Karpas-422 (cell line): ENCODE data around the gene AR. TPM values are rescaled to one million over a fixed set of nuclear protein-coding genes. Genes with fewer than 3 reads are reported as not detected.

ENCODE experiments used
- DNase-seq: peaks from one replicate; pipeline ENCODE4 v3.0.0-alpha.2; 2015
- H2AFZ ChIP-seq: fragments of 200-600 bp; sonication (generic); 2 replicates; pipeline ENCODE4 v1.6.1; 2014; ENCODE audit warnings: antibody characterized with exemption, low read length, mixed read lengths
- H3K27ac ChIP-seq: fragments of 200-600 bp; sonication (generic); 2 replicates; pipeline ENCODE4 v1.5.1; 2014; ENCODE audit warnings: mild to moderate bottlenecking, low read length, moderate library complexity
- H3K27me3 ChIP-seq: fragments of 200-600 bp; sonication (generic); 2 replicates; pipeline ENCODE4 v1.6.1; 2014; ENCODE audit warnings: low read length, mixed read lengths
- H3K36me3 ChIP-seq: fragments of 200-600 bp; sonication (generic); 2 replicates; pipeline ENCODE4 v1.6.1; 2014; ENCODE audit warnings: low read length, mixed read lengths; ENCODE audit not compliant: insufficient read depth
- H3K4me1 ChIP-seq: fragments of 200-600 bp; sonication (generic); 2 replicates; pipeline ENCODE4 v1.6.1; 2014; ENCODE audit warnings: mild to moderate bottlenecking, low read length, mixed read lengths
- H3K4me2 ChIP-seq: fragments of 200-600 bp; sonication (generic); 2 replicates; pipeline ENCODE4 v1.6.1; 2014; ENCODE audit warnings: low read length, low read depth, mild to moderate bottlenecking; ENCODE audit not compliant: poor library complexity, severe bottlenecking
- H3K4me3 ChIP-seq: fragments of 200-600 bp; sonication (generic); 2 replicates; pipeline ENCODE4 v1.5.1; 2014; ENCODE audit warnings: mild to moderate bottlenecking, antibody characterized with exemption, low read length, mixed read lengths
- H3K79me2 ChIP-seq: fragments of 200-600 bp; sonication (generic); 2 replicates; pipeline ENCODE4 v1.6.1; 2014; ENCODE audit warnings: mild to moderate bottlenecking, low read length, mixed read lengths
- H3K9ac ChIP-seq: fragments of 200-600 bp; sonication (generic); 2 replicates; pipeline ENCODE4 v1.6.0; 2014; ENCODE audit warnings: low read length
- H3K9me2 ChIP-seq: fragments of 200-600 bp; sonication (generic), shearing (Covaris generic); replicated peaks from 2 replicates; pipeline ENCODE4 v1.6.0; 2014; ENCODE audit warnings: mild to moderate bottlenecking, low read length, moderate library complexity; ENCODE audit not compliant: insufficient read depth
- H3K9me3 ChIP-seq: fragments of 300-700, 200-600 bp; sonication (generic); 2 replicates; pipeline ENCODE4 v1.6.1; 2014; ENCODE audit warnings: low read length, mixed read lengths
- H4K20me1 ChIP-seq: fragments of 200-600 bp; sonication (generic); 2 replicates; pipeline ENCODE4 v1.6.1; 2014; ENCODE audit warnings: mild to moderate bottlenecking, antibody characterized with exemption, low read length, low read depth; ENCODE audit not compliant: insufficient read depth
- total RNA-seq: library from RNA; depleted of rRNA; stranded (reverse); fragments of >200 nt; shearing (Covaris generic); gene quantifications from 2 replicates; pipeline ENCODE4 v1.2.3, GENCODE V29; 2014; ENCODE audit warnings: low replicate concordance

The AR gene
- total RNA-seq, 1 experiment from 2014 or later, result 1.5 TPM

GRCh38 chrX:67730296-67730695 is 186.5 kb downstream of the AR start:
- no peak for DNase-seq
- no peaks in the 10 kb centered on the region for H4K20me1 ChIP-seq
- no peaks in the 10 kb centered on the region for H3K9me2 ChIP-seq
- H3K79me2 ChIP-seq, result no peaks in the 10 kb centered on the region
- no peak overlapping the region for H3K9ac ChIP-seq
- no peaks in the 10 kb centered on the region for H3K27me3 ChIP-seq
- peaks cover 64% of the 10 kb centered on the region for H3K4me1 ChIP-seq
- H3K36me3 ChIP-seq, result no peaks in the 10 kb centered on the region
- H2AFZ ChIP-seq, result no peak overlapping the region
- H3K4me3 ChIP-seq, result no peak overlapping the region
- H3K4me2 ChIP-seq, result no peak overlapping the region
- no peak overlapping the region for H3K27ac ChIP-seq
- no peaks in the 10 kb centered on the region for H3K9me3 ChIP-seq

GRCh38 chrX:67731061-67731460 is 187.2 kb downstream of the AR start:
- H3K4me1 ChIP-seq, result peaks cover 64% of the 10 kb centered on the region
- H3K9me3 ChIP-seq, result no peaks in the 10 kb centered on the region
- H3K9me2 ChIP-seq, result no peaks in the 10 kb centered on the region
- H2AFZ ChIP-seq, result no peak overlapping the region
- no peaks in the 10 kb centered on the region for H3K27me3 ChIP-seq
- H3K79me2 ChIP-seq, result no peaks in the 10 kb centered on the region
- no peak overlapping the region for H3K4me3 ChIP-seq
- H3K4me2 ChIP-seq, result no peak overlapping the region
- H3K9ac ChIP-seq, result no peak overlapping the region
- H4K20me1 ChIP-seq, result no peaks in the 10 kb centered on the region
- peak overlapping the region; percentile 100; the same call in 1 of the 2 replicates for H3K27ac ChIP-seq
- no peak for DNase-seq
- H3K36me3 ChIP-seq, result no peaks in the 10 kb centered on the region

- Histone ChIP-seq H4K20me1 (no peaks in the 10 kb centered on the region), H3K4me1 (peaks cover 78% of the 10 kb centered on the region)
- peak; percentile 50 for DNase-seq
Measured at GRCh38 chrX:67732864-67733263, 189.0 kb downstream of the AR start.

GRCh38 chrX:67734111-67734753 is 190.4 kb downstream of the AR start:
- Histone ChIP-seq H3K4me1 (peaks cover 91% of the 10 kb centered on the region), H3K9ac (peak overlapping the region; percentile 30), H3K79me2 (no peaks in the 10 kb centered on the region), H4K20me1 (no peaks in the 10 kb centered on the region), H2AFZ (no peak overlapping the region), H3K27me3 (no peaks in the 10 kb centered on the region), H3K4me3 (no peak overlapping the region), H3K27ac (peak overlapping the region; percentile 100), H3K4me2 (peak overlapping the region; percentile 44), H3K36me3 (no peaks in the 10 kb centered on the region), H3K9me2 (no peaks in the 10 kb centered on the region), H3K9me3 (no peaks in the 10 kb centered on the region)
- peak; percentile 81 for DNase-seq

More at GRCh38 chrX:67732864-67733263, 189.0 kb downstream of the AR start:
- no peak overlapping the region for H3K4me3 ChIP-seq
- H3K4me2 ChIP-seq, result no peak overlapping the region
- H3K79me2 ChIP-seq, result no peaks in the 10 kb centered on the region
- H3K27ac ChIP-seq, result peak overlapping the region; percentile 100
- no peaks in the 10 kb centered on the region for H3K9me2 ChIP-seq
- no peaks in the 10 kb centered on the region for H3K27me3 ChIP-seq
- H3K9me3 ChIP-seq, result no peaks in the 10 kb centered on the region
- H2AFZ ChIP-seq, result no peak overlapping the region
- no peaks in the 10 kb centered on the region for H3K36me3 ChIP-seq
- H3K9ac ChIP-seq, result 0 out of 2 replicates have a peak overlapping the region, but pooled peaks have one; percentile 16

- no peaks in the 10 kb centered on the region for H3K36me3 ChIP-seq
Measured at GRCh38 chrX:67749536-67749935, 205.7 kb downstream of the AR start.

GRCh38 chrX:67750694-67751093 is 206.9 kb downstream of the AR start:
- peaks cover 3% of the 10 kb centered on the region; the same call in 1 of the 2 replicates for H3K4me1 ChIP-seq
- no peaks in the 10 kb centered on the region for H4K20me1 ChIP-seq
- no peaks in the 10 kb centered on the region for H3K79me2 ChIP-seq
- no peaks in the 10 kb centered on the region for H3K9me2 ChIP-seq
- no peak overlapping the region for H3K27ac ChIP-seq
- H3K9me3 ChIP-seq, result peaks cover 6% of the 10 kb centered on the region
- no peak overlapping the region for H2AFZ ChIP-seq
- no peaks in the 10 kb centered on the region for H3K27me3 ChIP-seq
- no peak overlapping the region for H3K4me3 ChIP-seq
- no peak overlapping the region for H3K9ac ChIP-seq
- no peaks in the 10 kb centered on the region for H3K36me3 ChIP-seq
- no peak overlapping the region for H3K4me2 ChIP-seq
- DNase-seq, result no peak

More at GRCh38 chrX:67749536-67749935, 205.7 kb downstream of the AR start:
- no peak overlapping the region for H3K4me3 ChIP-seq
- no peaks in the 10 kb centered on the region for H4K20me1 ChIP-seq
- no peak for DNase-seq
- no peak overlapping the region for H3K9ac ChIP-seq
- H3K79me2 ChIP-seq, result no peaks in the 10 kb centered on the region
- H3K4me2 ChIP-seq, result no peak overlapping the region
- H3K9me3 ChIP-seq, result peaks cover 6% of the 10 kb centered on the region
- no peak overlapping the region for H3K27ac ChIP-seq
- H2AFZ ChIP-seq, result no peak overlapping the region
- no peaks in the 10 kb centered on the region for H3K27me3 ChIP-seq
- peaks cover 3% of the 10 kb centered on the region; the same call in 1 of the 2 replicates for H3K4me1 ChIP-seq
- no peaks in the 10 kb centered on the region for H3K9me2 ChIP-seq

GRCh38 chrX:67759018-67759417 is 215.2 kb downstream of the AR start:
- Histone ChIP-seq H3K9me3 (no peaks in the 10 kb centered on the region), H3K27me3 (no peaks in the 10 kb centered on the region), H3K27ac (no peak overlapping the region), H3K9me2 (no peaks in the 10 kb centered on the region), H3K79me2 (no peaks in the 10 kb centered on the region), H3K36me3 (no peaks in the 10 kb centered on the region), H4K20me1 (no peaks in the 10 kb centered on the region), H3K4me3 (no peak overlapping the region), H3K4me1 (no peaks in the 10 kb centered on the region), H2AFZ (no peak overlapping the region), H3K9ac (no peak overlapping the region), H3K4me2 (no peak overlapping the region)
- no peak for DNase-seq

- Histone ChIP-seq H3K9ac (no peak overlapping the region), H3K27me3 (no peaks in the 10 kb centered on the region), H3K4me1 (peaks cover 8% of the 10 kb centered on the region), H3K9me2 (no peaks in the 10 kb centered on the region), H3K4me3 (no peak overlapping the region), H3K27ac (no peak overlapping the region), H4K20me1 (no peaks in the 10 kb centered on the region), H3K36me3 (no peaks in the 10 kb centered on the region), H2AFZ (no peak overlapping the region), H3K4me2 (no peak overlapping the region), H3K9me3 (no peaks in the 10 kb centered on the region), H3K79me2 (no peaks in the 10 kb centered on the region)
- DNase-seq, result no peak
Measured at GRCh38 chrX:67777148-67777547, 233.3 kb downstream of the AR start.
